Measurements from ENCODE around the gene POLG2.

DNA sequence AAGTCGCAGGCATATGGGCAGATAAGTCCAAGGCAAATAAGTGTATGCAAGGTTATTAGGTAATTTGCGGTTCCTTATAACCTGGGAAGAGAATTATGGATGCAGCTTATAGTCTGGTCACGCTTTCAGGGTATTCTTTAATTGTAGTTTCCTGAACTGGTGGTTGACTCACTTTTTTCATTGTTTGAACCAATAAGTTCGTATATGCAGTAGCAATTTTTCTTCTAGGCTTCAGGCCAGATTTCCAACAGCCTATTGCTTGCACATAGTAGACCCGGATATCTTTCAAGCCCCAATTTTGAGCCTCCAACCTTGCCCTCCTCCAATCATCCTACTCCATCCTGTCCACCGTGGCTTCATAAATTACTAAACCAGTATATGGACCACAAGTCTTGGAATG is 22.7 kb upstream of the POLG2 start:
- TF ChIP-seq, protein P1, sequence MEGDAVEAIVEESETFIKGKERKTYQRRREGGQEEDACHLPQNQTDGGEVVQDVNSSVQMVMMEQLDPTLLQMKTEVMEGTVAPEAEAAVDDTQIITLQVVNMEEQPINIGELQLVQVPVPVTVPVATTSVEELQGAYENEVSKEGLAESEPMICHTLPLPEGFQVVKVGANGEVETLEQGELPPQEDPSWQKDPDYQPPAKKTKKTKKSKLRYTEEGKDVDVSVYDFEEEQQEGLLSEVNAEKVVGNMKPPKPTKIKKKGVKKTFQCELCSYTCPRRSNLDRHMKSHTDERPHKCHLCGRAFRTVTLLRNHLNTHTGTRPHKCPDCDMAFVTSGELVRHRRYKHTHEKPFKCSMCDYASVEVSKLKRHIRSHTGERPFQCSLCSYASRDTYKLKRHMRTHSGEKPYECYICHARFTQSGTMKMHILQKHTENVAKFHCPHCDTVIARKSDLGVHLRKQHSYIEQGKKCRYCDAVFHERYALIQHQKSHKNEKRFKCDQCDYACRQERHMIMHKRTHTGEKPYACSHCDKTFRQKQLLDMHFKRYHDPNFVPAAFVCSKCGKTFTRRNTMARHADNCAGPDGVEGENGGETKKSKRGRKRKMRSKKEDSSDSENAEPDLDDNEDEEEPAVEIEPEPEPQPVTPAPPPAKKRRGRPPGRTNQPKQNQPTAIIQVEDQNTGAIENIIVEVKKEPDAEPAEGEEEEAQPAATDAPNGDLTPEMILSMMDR (IDR thresholded peaks at IDR 0.05 in 2 of 3, conservative IDR thresholded peaks at IDR 0.05 in 1 of 3; ENCODE audit: control insufficient read depth in 2 of 3, extremely low read depth in 1 of 3, insufficient read depth in 1 of 3, low read depth in 3 of 3, low read length in 3 of 3), result no peak
- TF ChIP-seq EED (IDR thresholded peaks at IDR 0.05; ENCODE audit: low read depth), result no peak
- TF ChIP-seq, protein P2, sequence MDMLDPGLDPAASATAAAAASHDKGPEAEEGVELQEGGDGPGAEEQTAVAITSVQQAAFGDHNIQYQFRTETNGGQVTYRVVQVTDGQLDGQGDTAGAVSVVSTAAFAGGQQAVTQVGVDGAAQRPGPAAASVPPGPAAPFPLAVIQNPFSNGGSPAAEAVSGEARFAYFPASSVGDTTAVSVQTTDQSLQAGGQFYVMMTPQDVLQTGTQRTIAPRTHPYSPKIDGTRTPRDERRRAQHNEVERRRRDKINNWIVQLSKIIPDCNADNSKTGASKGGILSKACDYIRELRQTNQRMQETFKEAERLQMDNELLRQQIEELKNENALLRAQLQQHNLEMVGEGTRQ (IDR thresholded peaks at IDR 0.05; ENCODE audit: borderline replicate concordance, low read depth, low read length), result no peak
- no peak for TF ChIP-seq POLR2AphosphoS5 (IDR thresholded peaks at IDR 0.05; ENCODE audit: low read length)
- TF ChIP-seq, protein P3, sequence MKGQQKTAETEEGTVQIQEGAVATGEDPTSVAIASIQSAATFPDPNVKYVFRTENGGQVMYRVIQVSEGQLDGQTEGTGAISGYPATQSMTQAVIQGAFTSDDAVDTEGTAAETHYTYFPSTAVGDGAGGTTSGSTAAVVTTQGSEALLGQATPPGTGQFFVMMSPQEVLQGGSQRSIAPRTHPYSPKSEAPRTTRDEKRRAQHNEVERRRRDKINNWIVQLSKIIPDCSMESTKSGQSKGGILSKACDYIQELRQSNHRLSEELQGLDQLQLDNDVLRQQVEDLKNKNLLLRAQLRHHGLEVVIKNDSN (IDR thresholded peaks at IDR 0.05; ENCODE audit: borderline replicate concordance, extremely low read length, insufficient read depth, low read depth, low read length), result no peak
- TF ChIP-seq ASH2L (IDR thresholded peaks at IDR 0.05; ENCODE audit: borderline replicate concordance, low read depth), result no peak
- TF ChIP-seq NFYB (IDR thresholded peaks at IDR 0.05; ENCODE audit: insufficient read depth, low read depth, low read length), result no peak
- TF ChIP-seq CBX3 (IDR thresholded peaks at IDR 0.05; ENCODE audit: borderline replicate concordance, low read depth), result no peak
- no peak for TF ChIP-seq TAF1 (IDR thresholded peaks at IDR 0.05; ENCODE audit: borderline replicate concordance, low read depth, low read length)
- TF ChIP-seq POLR2AphosphoS2 (IDR thresholded peaks at IDR 0.05; ENCODE audit: low read depth, low read length), result no peak
- TF ChIP-seq CHD2 (IDR thresholded peaks at IDR 0.05; ENCODE audit: borderline replicate concordance, low read depth, low read length), result no peak
- no peak for TF ChIP-seq SP1 (IDR thresholded peaks at IDR 0.05; ENCODE audit: low read depth, low read length)
- TF ChIP-seq ZNF384 (IDR thresholded peaks at IDR 0.05; ENCODE audit: borderline replicate concordance, low read depth, low read length), result no peak
- no peak for TF ChIP-seq JUNB (IDR thresholded peaks at IDR 0.05)

Measured in GM12878 (cell line).